ENCODE results near the gene DKKL1. TPM values are rescaled to one million over a fixed set of nuclear protein-coding genes. Genes with fewer than 3 reads are reported as not detected.

DKKL1 gene
- total RNA-seq, 1 donor: 0.18 TPM

GRCh38 chr19:49344505-49345423, 18.9 kb upstream of the DKKL1 start:
- H3K4me3 ChIP-seq (ENCODE audit: low read depth, low read length): no peak overlapping the region
- no peak for DNase-seq (ENCODE audit: low read depth)
- TF ChIP-seq CTCF (IDR thresholded peaks at IDR 0.05; ENCODE audit: insufficient read depth, low read length): no peak

- DNase-seq (ENCODE audit: low read depth): no peak
- no peak for TF ChIP-seq CTCF (IDR thresholded peaks at IDR 0.05; ENCODE audit: insufficient read depth, low read length)
- H3K4me3 ChIP-seq (ENCODE audit: low read depth, low read length): no peak overlapping the region
Measured at GRCh38 chr19:49347191-49347590, 16.5 kb upstream of the DKKL1 start.

GRCh38 chr19:49347835-49348234, 15.8 kb upstream of the DKKL1 start:
- TF ChIP-seq CTCF (IDR thresholded peaks at IDR 0.05; ENCODE audit: insufficient read depth, low read length): peak; percentile 30
- peak; percentile 71 for DNase-seq (ENCODE audit: low read depth)
- no peak overlapping the region for H3K4me3 ChIP-seq (ENCODE audit: low read depth, low read length)

GRCh38 chr19:49348305-49349189, 15.1 kb upstream of the DKKL1 start:
- H3K4me3 ChIP-seq (ENCODE audit: low read depth, low read length): no peak overlapping the region
- DNase-seq (ENCODE audit: low read depth): no peak
- TF ChIP-seq CTCF (IDR thresholded peaks at IDR 0.05; ENCODE audit: insufficient read depth, low read length): no peak

GRCh38 chr19:49349567-49349966, 14.1 kb upstream of the DKKL1 start:
- TF ChIP-seq CTCF (IDR thresholded peaks at IDR 0.05; ENCODE audit: insufficient read depth, low read length): no peak
- DNase-seq (ENCODE audit: low read depth): no peak
- H3K4me3 ChIP-seq (ENCODE audit: low read depth, low read length): no peak overlapping the region

GRCh38 chr19:49355909-49356353, 7.7 kb upstream of the DKKL1 start:
- no peak for DNase-seq (ENCODE audit: low read depth)
- no peak overlapping the region for H3K4me3 ChIP-seq (ENCODE audit: low read depth, low read length)
- no peak for TF ChIP-seq CTCF (IDR thresholded peaks at IDR 0.05; ENCODE audit: insufficient read depth, low read length)

Measured in fibroblast of the aortic adventitia (primary cell).